Nephron progenitor cell (in vitro differentiated cells): ENCODE data around the gene NR2F2.

Source experiments
- DNase-seq: peaks from one replicate; pipeline ENCODE4 v3.0.0; 2021
- H3K27ac Mint-ChIP-seq: 2 replicates; pipeline ENCODE4 v1.8.0; 2021; ENCODE audit warnings: mild to moderate bottlenecking, moderate library complexity, mixed read lengths
- H3K27me3 Mint-ChIP-seq: 2 replicates; pipeline ENCODE4 v1.8.0; 2021; ENCODE audit warnings: mild to moderate bottlenecking, low read depth, mixed read lengths; ENCODE audit not compliant: poor library complexity
- H3K36me3 Mint-ChIP-seq: 2 replicates; pipeline ENCODE4 v1.8.0; 2021; ENCODE audit warnings: low read depth, mixed read lengths
- H3K4me1 Mint-ChIP-seq: 2 replicates; pipeline ENCODE4 v1.8.0; 2021; ENCODE audit warnings: mixed read lengths
- H3K4me3 Mint-ChIP-seq: 2 replicates; pipeline ENCODE4 v1.8.0; 2021; ENCODE audit warnings: mild to moderate bottlenecking, moderate library complexity, mixed read lengths
- H3K9me3 Mint-ChIP-seq: 2 replicates; pipeline ENCODE4 v1.8.0; 2021; ENCODE audit warnings: mild to moderate bottlenecking, moderate library complexity, mixed read lengths
- CTCF ChIP-seq: fragments of 200-600 bp; sonication (generic); IDR thresholded peaks from 2 replicates; pipeline ENCODE4 v1.5.0; 2021; ENCODE audit warnings: antibody characterized with exemption

The NR2F2 gene

GRCh38 chr15:96351761-96352603 is 21.5 kb downstream of the NR2F2 start:
- Mint-ChIP-seq H3K4me1 (peaks cover 66% of the 10 kb centered on the region), H3K9me3 (no peaks in the 10 kb centered on the region), H3K27ac (no peak overlapping the region), H3K27me3 (peaks cover 58% of the 10 kb centered on the region), H3K4me3 (peak overlapping the region; percentile 73), H3K36me3 (peaks cover 24% of the 10 kb centered on the region)
- DNase-seq = peak; percentile 68
- no peak for TF ChIP-seq CTCF

GRCh38 chr15:96352604-96353405 is 22.3 kb downstream of the NR2F2 start:
- no peak overlapping the region for H3K27ac Mint-ChIP-seq
- H3K36me3 Mint-ChIP-seq = peaks cover 24% of the 10 kb centered on the region
- peaks cover 64% of the 10 kb centered on the region for H3K4me1 Mint-ChIP-seq
- no peak overlapping the region for H3K4me3 Mint-ChIP-seq
- H3K9me3 Mint-ChIP-seq = no peaks in the 10 kb centered on the region
- DNase-seq = no peak
- H3K27me3 Mint-ChIP-seq = peaks cover 63% of the 10 kb centered on the region
- TF ChIP-seq CTCF = no peak

GRCh38 chr15:96353416-96353929 is 23.0 kb downstream of the NR2F2 start:
- no peak for DNase-seq
- H3K36me3 Mint-ChIP-seq = peaks cover 17% of the 10 kb centered on the region
- H3K4me3 Mint-ChIP-seq = no peak overlapping the region
- H3K9me3 Mint-ChIP-seq = no peaks in the 10 kb centered on the region
- no peak for TF ChIP-seq CTCF
- peaks cover 64% of the 10 kb centered on the region for H3K4me1 Mint-ChIP-seq
- peak overlapping the region; percentile 27 for H3K27ac Mint-ChIP-seq
- peaks cover 63% of the 10 kb centered on the region for H3K27me3 Mint-ChIP-seq

GRCh38 chr15:96353930-96354730 is 23.6 kb downstream of the NR2F2 start:
- Mint-ChIP-seq H3K36me3 (peaks cover 12% of the 10 kb centered on the region), H3K27me3 (peaks cover 63% of the 10 kb centered on the region), H3K4me1 (peaks cover 64% of the 10 kb centered on the region), H3K27ac (no peak overlapping the region), H3K9me3 (no peaks in the 10 kb centered on the region), H3K4me3 (no peak overlapping the region)
- TF ChIP-seq CTCF = peak; percentile 33
- DNase-seq = peak; percentile 76

- H3K9me3 Mint-ChIP-seq = no peaks in the 10 kb centered on the region
- DNase-seq = no peak
- H3K27ac Mint-ChIP-seq = no peak overlapping the region
- peaks cover 64% of the 10 kb centered on the region for H3K27me3 Mint-ChIP-seq
- no peak for TF ChIP-seq CTCF
- no peak overlapping the region for H3K4me3 Mint-ChIP-seq
- peaks cover 6% of the 10 kb centered on the region for H3K36me3 Mint-ChIP-seq
- peaks cover 62% of the 10 kb centered on the region for H3K4me1 Mint-ChIP-seq
Observed at GRCh38 chr15:96354731-96355567, 24.4 kb downstream of the NR2F2 start.
